ENCODE measurements around the gene MDM1.

DNA sequence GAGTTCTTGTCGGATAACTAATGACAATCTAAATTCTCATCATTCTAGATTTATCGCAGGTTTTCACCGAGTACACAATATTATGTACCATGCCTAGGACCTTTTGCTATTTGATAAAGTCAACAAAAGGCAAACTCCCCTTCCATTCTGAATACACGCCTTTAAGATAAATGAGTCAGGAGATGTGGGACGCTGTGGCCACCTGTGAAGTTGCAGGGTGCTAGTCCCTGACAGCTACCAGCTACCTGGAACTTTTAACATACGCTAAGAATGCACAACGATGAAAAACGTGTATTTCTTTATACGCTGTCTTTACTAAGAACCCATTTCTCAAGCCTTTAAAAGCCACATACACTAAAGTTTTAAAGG lies 678 bp downstream of the MDM1 start:
- no peak for TF ChIP-seq EP300 (IDR thresholded peaks at IDR 0.05)
- TF ChIP-seq POLR2A (IDR thresholded peaks at IDR 0.05): no peak

All from upper lobe of left lung (tissue), 4 donors.